ENCODE results near the gene ZNF343. TPM values are rescaled to one million over a fixed set of nuclear protein-coding genes. Genes with fewer than 3 reads are reported as not detected.

ZNF343 gene
- polyA plus RNA-seq, 2 of the 4 experiments (the other 2 are of a cell fraction), result 14.0 to 19.0 TPM

DNA sequence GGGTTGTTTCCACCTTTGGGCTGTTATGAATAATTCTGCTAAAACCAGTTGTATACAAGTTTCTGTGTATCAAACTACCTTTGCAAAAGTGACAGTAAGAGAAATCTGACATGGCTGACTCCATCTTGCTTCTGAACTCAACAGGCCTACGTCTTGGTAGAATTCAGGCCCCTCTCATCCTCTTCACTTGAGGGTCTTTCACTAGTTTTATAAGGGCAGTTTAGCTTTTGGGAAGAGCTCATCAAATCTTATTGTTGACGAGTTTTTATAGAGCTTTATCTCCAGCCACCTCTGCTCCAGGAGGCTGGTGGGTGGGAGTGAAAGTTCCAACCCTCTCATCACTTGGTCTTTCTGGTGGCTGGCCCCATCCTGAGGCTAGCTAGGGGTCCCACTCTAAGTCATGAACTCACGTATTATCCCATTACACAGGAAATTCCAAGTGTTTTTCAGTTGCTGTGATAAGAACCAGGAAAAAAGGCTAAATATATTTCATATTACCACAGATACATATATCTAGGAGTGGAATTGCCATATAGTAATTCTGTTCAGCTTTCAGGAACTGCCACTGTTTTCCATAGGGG is 49.7 kb downstream of the ZNF343 start (continued):
- TF ChIP-seq HES2 (IDR thresholded peaks at IDR 0.05) (no peak), BCL3 (IDR thresholded peaks at IDR 0.05) (no peak), CBX2 (IDR thresholded peaks at IDR 0.05; ENCODE audit: borderline replicate concordance, low read depth) (no peak), RARB (CRISPR knock-in tag; IDR thresholded peaks at IDR 0.05) (peak; percentile 43; the same call in 1 of the 2 replicates), POLR2AphosphoS2 (conservative IDR thresholded peaks at IDR 0.05; ENCODE audit: low read length) (peak; percentile 85)

- H3K27ac ChIP-seq, result no peak overlapping the region
- ChIA-PET POLR2A (interaction anchor here (0.9 kb wide), 1 partner anchor 15 kb away, joined by 3 read pairs; the partner anchor contains the start of gene SNRPB), CTCF (interaction anchor here (0.6 to 5.5 kb wide), 16 partner anchors 10 to 692 kb away, joined by 3 to 54 read pairs (median 4); partner anchors contain the start of gene SNRPB)
- no peak for TF ChIP-seq HES2 (IDR thresholded peaks at IDR 0.05)
- TF ChIP-seq EHMT2 (IDR thresholded peaks at IDR 0.05; ENCODE audit: low read depth), result no peak
- no peak for TF ChIP-seq ZFP36 (IDR thresholded peaks at IDR 0.05; ENCODE audit: borderline replicate concordance, partially characterized antibody)
- TF ChIP-seq RCOR1 (IDR thresholded peaks at IDR 0.05; ENCODE audit: low read depth, low read length), result no peak
- TF ChIP-seq, protein P1, sequence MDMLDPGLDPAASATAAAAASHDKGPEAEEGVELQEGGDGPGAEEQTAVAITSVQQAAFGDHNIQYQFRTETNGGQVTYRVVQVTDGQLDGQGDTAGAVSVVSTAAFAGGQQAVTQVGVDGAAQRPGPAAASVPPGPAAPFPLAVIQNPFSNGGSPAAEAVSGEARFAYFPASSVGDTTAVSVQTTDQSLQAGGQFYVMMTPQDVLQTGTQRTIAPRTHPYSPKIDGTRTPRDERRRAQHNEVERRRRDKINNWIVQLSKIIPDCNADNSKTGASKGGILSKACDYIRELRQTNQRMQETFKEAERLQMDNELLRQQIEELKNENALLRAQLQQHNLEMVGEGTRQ (IDR thresholded peaks at IDR 0.05), result no peak
- no peak for TF ChIP-seq FOSB (CRISPR knock-in tag; IDR thresholded peaks at IDR 0.05)
- no peak for TF ChIP-seq JUNB (IDR thresholded peaks at IDR 0.05)
- TF ChIP-seq FOXS1 (CRISPR knock-in tag; IDR thresholded peaks at IDR 0.05), result no peak
- TF ChIP-seq KDM5A (IDR thresholded peaks at IDR 0.05), result no peak
- TF ChIP-seq CBX8 (IDR thresholded peaks at IDR 0.05), result no peak
- TF ChIP-seq, protein P2, sequence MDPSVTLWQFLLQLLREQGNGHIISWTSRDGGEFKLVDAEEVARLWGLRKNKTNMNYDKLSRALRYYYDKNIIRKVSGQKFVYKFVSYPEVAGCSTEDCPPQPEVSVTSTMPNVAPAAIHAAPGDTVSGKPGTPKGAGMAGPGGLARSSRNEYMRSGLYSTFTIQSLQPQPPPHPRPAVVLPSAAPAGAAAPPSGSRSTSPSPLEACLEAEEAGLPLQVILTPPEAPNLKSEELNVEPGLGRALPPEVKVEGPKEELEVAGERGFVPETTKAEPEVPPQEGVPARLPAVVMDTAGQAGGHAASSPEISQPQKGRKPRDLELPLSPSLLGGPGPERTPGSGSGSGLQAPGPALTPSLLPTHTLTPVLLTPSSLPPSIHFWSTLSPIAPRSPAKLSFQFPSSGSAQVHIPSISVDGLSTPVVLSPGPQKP (IDR thresholded peaks at IDR 0.05; ENCODE audit: low read depth, low read length), result no peak
- no peak for TF ChIP-seq POLR2AphosphoS2 (conservative IDR thresholded peaks at IDR 0.05; ENCODE audit: low read length)
- TF ChIP-seq CHD2 (IDR thresholded peaks at IDR 0.05; ENCODE audit: low read length, partially characterized antibody), result no peak
- TF ChIP-seq HOXB13 (CRISPR knock-in tag; IDR thresholded peaks at IDR 0.05; ENCODE audit: low read depth), result no peak
- no peak for TF ChIP-seq MYC (IDR thresholded peaks at IDR 0.05; ENCODE audit: borderline replicate concordance, low read length)
- TF ChIP-seq ZC3H11A (IDR thresholded peaks at IDR 0.05), result no peak
- TF ChIP-seq, protein P3, sequence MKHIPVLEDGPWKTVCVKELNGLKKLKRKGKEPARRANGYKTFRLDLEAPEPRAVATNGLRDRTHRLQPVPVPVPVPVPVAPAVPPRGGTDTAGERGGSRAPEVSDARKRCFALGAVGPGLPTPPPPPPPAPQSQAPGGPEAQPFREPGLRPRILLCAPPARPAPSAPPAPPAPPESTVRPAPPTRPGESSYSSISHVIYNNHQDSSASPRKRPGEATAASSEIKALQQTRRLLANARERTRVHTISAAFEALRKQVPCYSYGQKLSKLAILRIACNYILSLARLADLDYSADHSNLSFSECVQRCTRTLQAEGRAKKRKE (CRISPR knock-in tag; IDR thresholded peaks at IDR 0.05; ENCODE audit: low read depth), result no peak
- WGBS (ENCODE audit: missing lambda C conversion rate), result 49% methylated on average over 2 of the region's 2 CpGs
- no peaks in the 10 kb centered on the region for H3K9me3 ChIP-seq
- H3K4me3 ChIP-seq, result no peak overlapping the region
- DNase-seq (ENCODE audit: low read depth in 1 of 2, low spot score in 1 of 2) (no peak), ATAC-seq (no peak), FAIRE-seq (peak; percentile 39)
- H3K4me2 ChIP-seq, result no peak overlapping the region
- H3K4me1 ChIP-seq, result no peaks in the 10 kb centered on the region
Measured at GRCh38 chr20:2455771-2456497, 52.8 kb downstream of the ZNF343 start.

Data from A549 (cell line).